Heart left ventricle (tissue), 16 donors: ENCODE results near the gene GAB2. TPM values are rescaled to one million over a fixed set of nuclear protein-coding genes. Genes with fewer than 3 reads are reported as not detected.

Experiments
- ATAC-seq, 4 donors: fragments of 200-7000 bp; cut with Tn5 transposase; one replicate each; pipeline ENCODE4 v1.9.1; 2020 to 2022; ENCODE audit warnings: moderate library complexity in 4 of 4, mild to moderate bottlenecking in 3 of 4, moderate number of reproducible peaks in 1 of 4
- DNase-seq, 5 donors: peaks; one replicate each; pipeline ENCODE4 v3.0.0-alpha.2; 2020
- H3K27ac ChIP-seq, 12 donors: fragments of 200-600 bp; sonication (generic) in 4 of 12; one replicate each; pipeline versions ENCODE4 v1.5.0 to v1.8.0; 2016 to 2022; ENCODE audit warnings: mild to moderate bottlenecking in 2 of 12
- H3K27me3 ChIP-seq, 9 donors: fragments of 200-600 bp; sonication (generic) in 2 of 9; one replicate each; pipeline versions ENCODE4 v1.5.1 to v1.8.0; 2016 to 2022; ENCODE audit warnings: mild to moderate bottlenecking in 3 of 9
- H3K36me3 ChIP-seq, 9 donors: fragments of 200-600 bp; sonication (generic) in 2 of 9; one replicate each; pipeline versions ENCODE4 v1.5.0 to v1.8.0; 2018 to 2022; ENCODE audit warnings: mild to moderate bottlenecking in 2 of 9
- H3K4me1 ChIP-seq, 12 donors: fragments of 200-600 bp; sonication (generic) in 4 of 12; one replicate each; pipeline versions ENCODE4 v1.5.0 to v1.8.0; 2016 to 2022; ENCODE audit warnings: mild to moderate bottlenecking in 3 of 12
- H3K4me3 ChIP-seq, 12 donors: fragments of 200-600 bp; sonication (generic) in 4 of 12; one replicate each; pipeline versions ENCODE4 v1.5.0 to v1.8.0; 2017 to 2022; ENCODE audit warnings: mild to moderate bottlenecking in 9 of 12, moderate library complexity in 4 of 12
- H3K9me3 ChIP-seq, 12 donors: fragments of 200-600 bp; sonication (generic) in 4 of 12; one replicate each; pipeline versions ENCODE4 v1.5.0 to v1.8.0; 2016 to 2022; ENCODE audit warnings: mild to moderate bottlenecking in 1 of 12
- POLR2A ChIP-seq, 2 donors: fragments of 450-650 bp; IDR thresholded peaks; one replicate each; pipeline ENCODE4 v1.6.1; 2017; ENCODE audit warnings: antibody characterized with exemption in 2 of 2, mild to moderate bottlenecking in 2 of 2, moderate library complexity in 2 of 2
- WGBS, 4 donors: extraction: QIAGEN DNeasy Blood & Tissue Kit in 2 of 4; methylation state at CpG; one replicate each; pipeline versions ENCODE4 v1.1.5 to v1.1.7; 2013 to 2018; 5-methylcytosine and 5-hydroxymethylcytosine counted together
- intact Hi-C, 10 donors: fragments of 100-400 bp; cut with DNase I; formaldehyde crosslinking; loops; one replicate each; pipeline versions ENCODE4 v1.11.1 to v1.14.2; 2022
- polyA plus RNA-seq, 2 donors: library from polyadenylated mRNA; stranded (reverse); fragments of 200-250 nt; gene quantifications; one replicate each; pipeline ENCODE4 v1.2.3, GENCODE V29; 2013
- total RNA-seq, 9 donors: library from RNA; depleted of rRNA in 2 of 9; stranded (reverse); fragments of >200 nt in 2 of 9; fragmentation: NEBNext Ultra II Directional in 3 of 9; extraction: Animal tissue kit (Norgen Biotek cat#: 25700) in 3 of 9; gene quantifications; one replicate each; pipeline versions ENCODE4 v1.1.0 to v1.2.4, GENCODE V29; 2016 to 2023
- TF ChIP-seq, protein P1 (sequence below), 12 donors: fragments of 200-600 bp; sonication (generic) in 4 of 12; IDR thresholded peaks; one replicate each; pipeline versions ENCODE4 v1.5.0 to v1.8.0; 2018 to 2022; ENCODE audit warnings: antibody characterized with exemption in 12 of 12, mild to moderate bottlenecking in 5 of 12
- donor health status: ischemic (EF 13 %, LVEDD 7.1; RV severe dilation, severe dysfunction).
- donor health status: healthy with polysubstance abuse.
- donor health status: DM: no; HTN: yes; CAD: no.
- donor health status: DM: no; HTN: no; CAD: no.
- donor health status: ischemic (EF 25% LVEDD 6.9; RV normal size, moderate dysfunction).
- donor health status: ischemic (EF 25% LVEDD 5.7; RV mildly dilated, moderate dysfunction).
- donor health status: healthy.
- donor health status: DM: yes; HTN: yes; CAD: no.
- donor health status: ischemic (EF 35%, LVEDD 5.7; RV mildly dilated, moderate dysfunction).
- donor health status: nonischemic (EF 11% LVEDD 7.7; RV severe dilation, severe dysfunction).
- donor health status: DM: yes; HTN: yes; CAD: no.
- donor health status: PGD.
- donor health status: ischemic (EF 29% LVEDD 5.4; RV normal size, mild dysfunction).
- donor health status: nonischemic (EF 23%, LVEDD 6.1; RV moderate dilation, normal function).

The GAB2 gene
- total and polyA plus RNA-seq, 11 donors = 6.1 to 53.0 (median 30.0) TPM

DNA sequence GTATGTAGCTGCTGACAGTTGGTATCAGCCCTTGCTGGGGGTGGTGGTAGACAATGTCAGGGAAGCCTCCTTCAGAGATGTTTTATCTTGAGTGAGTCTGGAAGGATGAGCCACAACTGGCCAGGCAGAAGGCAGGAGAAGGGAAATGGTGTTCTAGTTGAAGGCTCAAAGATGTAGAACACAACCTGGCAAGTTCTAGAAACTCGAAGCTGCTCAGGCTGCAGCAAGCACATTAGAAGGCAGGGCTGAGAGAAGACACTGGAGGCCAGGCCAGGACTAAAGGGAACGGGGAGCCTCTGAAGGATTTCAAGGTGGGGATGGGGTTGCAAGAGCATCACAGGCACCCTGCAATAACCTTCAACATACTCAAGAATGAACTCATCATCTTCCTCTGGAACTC is 188.5 kb downstream of the GAB2 start:
- H3K36me3 ChIP-seq = peaks cover 0 to 29% (median 26%) of the 10 kb centered on the region in 9 donors
- no peak overlapping the region for H3K4me3 ChIP-seq
- DNase-seq = no peak
- no peak for TF ChIP-seq POLR2A (IDR thresholded peaks at IDR 0.05)
- TF ChIP-seq, protein P1, sequence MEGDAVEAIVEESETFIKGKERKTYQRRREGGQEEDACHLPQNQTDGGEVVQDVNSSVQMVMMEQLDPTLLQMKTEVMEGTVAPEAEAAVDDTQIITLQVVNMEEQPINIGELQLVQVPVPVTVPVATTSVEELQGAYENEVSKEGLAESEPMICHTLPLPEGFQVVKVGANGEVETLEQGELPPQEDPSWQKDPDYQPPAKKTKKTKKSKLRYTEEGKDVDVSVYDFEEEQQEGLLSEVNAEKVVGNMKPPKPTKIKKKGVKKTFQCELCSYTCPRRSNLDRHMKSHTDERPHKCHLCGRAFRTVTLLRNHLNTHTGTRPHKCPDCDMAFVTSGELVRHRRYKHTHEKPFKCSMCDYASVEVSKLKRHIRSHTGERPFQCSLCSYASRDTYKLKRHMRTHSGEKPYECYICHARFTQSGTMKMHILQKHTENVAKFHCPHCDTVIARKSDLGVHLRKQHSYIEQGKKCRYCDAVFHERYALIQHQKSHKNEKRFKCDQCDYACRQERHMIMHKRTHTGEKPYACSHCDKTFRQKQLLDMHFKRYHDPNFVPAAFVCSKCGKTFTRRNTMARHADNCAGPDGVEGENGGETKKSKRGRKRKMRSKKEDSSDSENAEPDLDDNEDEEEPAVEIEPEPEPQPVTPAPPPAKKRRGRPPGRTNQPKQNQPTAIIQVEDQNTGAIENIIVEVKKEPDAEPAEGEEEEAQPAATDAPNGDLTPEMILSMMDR (IDR thresholded peaks at IDR 0.05) = no peak
- intact Hi-C loops = loop anchor here (2.0 to 5.0 kb wide), 9 partner anchors 188 to 338 kb away; partner anchors contain the start of gene GAB2 (in 5 of the 10)
- peaks cover 0 to 41% (median 24%) of the 10 kb centered on the region in 12 donors for H3K4me1 ChIP-seq
- no peak for ATAC-seq
- no peak overlapping the region for H3K27ac ChIP-seq
- no peaks in the 10 kb centered on the region for H3K27me3 ChIP-seq
- WGBS, 4 donors = 92 to 97% (median 97%) methylated on average over 2 of the region's 2 CpGs
- no peaks in the 10 kb centered on the region for H3K9me3 ChIP-seq

DNA sequence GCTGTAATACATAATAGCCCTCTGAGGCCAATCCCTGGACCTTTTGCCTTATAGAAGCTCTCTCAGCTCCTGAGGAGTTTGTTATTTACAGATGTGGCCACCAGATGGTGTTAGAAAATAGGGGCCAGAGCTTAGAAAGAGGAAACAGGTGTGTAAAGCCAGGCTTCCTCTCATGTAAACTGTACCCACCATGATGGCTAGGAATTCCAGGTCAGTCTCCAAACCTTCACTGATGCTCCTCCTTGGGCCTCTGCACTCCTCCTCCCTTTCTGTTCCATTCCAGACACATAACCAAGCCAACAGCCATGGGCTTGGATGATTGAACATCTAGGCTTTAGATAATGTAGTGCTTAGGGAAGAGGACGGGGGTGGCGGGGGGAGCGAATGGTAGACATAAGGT is 189.2 kb downstream of the GAB2 start:
- no peak for TF ChIP-seq POLR2A (IDR thresholded peaks at IDR 0.05)
- TF ChIP-seq, protein P1 (IDR thresholded peaks at IDR 0.05) = peak in 11 of 12 donors; percentile 33 to 73 (median 65)
- Histone ChIP-seq H3K4me3 (no peak overlapping the region), H3K36me3 (peaks cover 0 to 35% (median 33%) of the 10 kb centered on the region in 9 donors), H3K9me3 (no peaks in the 10 kb centered on the region), H3K27me3 (no peaks in the 10 kb centered on the region), H3K4me1 (peaks cover 0 to 41% (median 24%) of the 10 kb centered on the region in 12 donors), H3K27ac (no peak overlapping the region)
- DNase-seq (peak in 1 of 5 donors; percentile 32), ATAC-seq (peak in 3 of 4 donors; percentile 53 to 70 (median 55))
- 97 to 100% (median 99%) methylated on average over 3 of the region's 3 CpGs for WGBS, 4 donors
- intact Hi-C loops = loop anchor here (1.0 to 5.0 kb wide), 10 partner anchors 188 to 339 kb away; partner anchors contain the start of gene GAB2 (in 5 of the 10)

DNA sequence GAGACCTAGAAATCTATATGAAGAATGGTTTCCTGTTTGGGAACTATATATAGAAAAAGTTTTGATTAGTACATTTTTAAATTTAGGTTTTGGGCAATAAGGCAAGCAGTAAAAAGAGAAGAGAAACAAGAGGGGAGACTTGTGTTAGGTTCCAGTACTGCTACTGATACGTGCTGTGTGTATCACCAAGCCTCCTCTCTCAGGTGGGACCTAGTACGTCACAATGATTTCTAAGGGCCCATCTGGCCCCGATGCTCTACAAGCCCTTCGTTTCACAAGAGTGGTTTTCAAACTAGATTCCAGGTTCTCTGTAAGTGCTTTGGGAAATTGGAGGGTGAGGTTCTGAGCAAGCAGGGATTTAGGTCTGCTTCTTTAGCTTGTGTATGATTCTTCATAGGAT is 189.7 kb downstream of the GAB2 start:
- intact Hi-C loops = loop anchor here (1.0 to 5.0 kb wide), 10 partner anchors 189 to 339 kb away; partner anchors contain the start of gene GAB2 (in 5 of the 10)
- no peaks in the 10 kb centered on the region for H3K27me3 ChIP-seq
- no peak for ATAC-seq
- H3K36me3 ChIP-seq = peaks cover 0 to 41% (median 38%) of the 10 kb centered on the region in 9 donors
- H3K9me3 ChIP-seq = no peaks in the 10 kb centered on the region
- WGBS, 4 donors = 87 to 95% (median 92%) methylated on average over 4 of the region's 4 CpGs
- H3K4me1 ChIP-seq = peaks cover 0 to 39% (median 21%) of the 10 kb centered on the region in 12 donors
- H3K27ac ChIP-seq = no peak overlapping the region
- TF ChIP-seq, protein P1 (IDR thresholded peaks at IDR 0.05) = no peak
- TF ChIP-seq POLR2A (IDR thresholded peaks at IDR 0.05) = no peak
- no peak for DNase-seq
- H3K4me3 ChIP-seq = no peak overlapping the region

DNA sequence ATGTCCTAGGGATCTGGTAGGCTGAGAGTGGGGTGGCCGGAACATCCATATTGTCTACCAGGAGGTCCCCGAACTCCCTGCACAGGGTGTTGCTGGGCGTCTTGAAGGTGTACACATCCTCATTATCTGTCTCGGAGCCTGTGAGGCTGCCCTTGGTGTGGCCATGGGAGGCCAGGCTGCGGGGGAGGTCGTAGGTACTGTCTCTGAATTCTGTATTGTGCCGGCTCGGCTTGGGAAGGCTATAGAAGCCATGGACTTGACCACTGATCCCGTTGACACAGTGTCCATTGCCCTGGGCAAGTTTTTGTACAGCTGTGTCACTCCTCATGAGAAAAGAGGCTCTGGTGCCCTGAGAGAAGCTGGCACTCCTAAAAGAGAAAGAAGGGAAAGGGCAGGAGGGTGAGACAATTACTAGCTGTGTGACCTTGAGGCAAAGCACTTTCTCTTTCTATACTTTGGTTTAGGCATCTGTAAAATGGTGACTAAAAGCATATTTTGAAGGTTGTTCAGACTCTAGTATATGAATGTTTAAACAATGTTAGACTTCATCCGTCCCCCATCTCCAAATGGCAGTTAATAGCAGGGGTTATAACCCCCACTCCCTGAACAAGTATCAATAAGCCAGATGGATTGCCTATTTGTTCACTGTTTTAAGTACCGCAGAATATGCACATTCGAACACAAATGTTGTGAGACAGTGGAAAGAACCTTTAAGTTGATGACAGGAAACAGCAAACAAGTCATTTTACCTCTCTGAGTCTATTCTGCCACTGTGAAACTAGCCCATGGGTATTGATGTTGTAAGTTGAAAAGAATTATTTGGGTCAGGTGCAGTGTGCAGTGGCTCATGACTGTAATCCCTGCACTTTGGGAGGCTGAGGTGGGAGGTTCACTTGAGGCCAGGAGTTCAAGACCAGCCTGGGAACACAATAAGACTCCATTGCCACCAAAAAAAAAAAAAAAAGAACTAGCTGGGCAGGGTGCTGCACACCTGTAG is 190.6 kb downstream of the GAB2 start:
- 84 to 94% (median 89%) methylated on average over 11 to 12 of the region's 12 CpGs for WGBS, 4 donors
- intact Hi-C loops = loop anchor here in 7 of 10 donors (5.0 kb wide), 5 partner anchors 190 to 340 kb away; partner anchors contain the start of gene GAB2 (in 4 of the 7)
- TF ChIP-seq POLR2A (IDR thresholded peaks at IDR 0.05) = no peak
- TF ChIP-seq, protein P1 (IDR thresholded peaks at IDR 0.05) = no peak
- DNase-seq (no peak), ATAC-seq (no peak)
- Histone ChIP-seq H3K4me1 (peaks cover 0 to 29% (median 14%) of the 10 kb centered on the region in 12 donors), H3K9me3 (no peaks in the 10 kb centered on the region), H3K4me3 (no peak overlapping the region), H3K27ac (no peak overlapping the region), H3K36me3 (peaks cover 0 to 50% (median 48%) of the 10 kb centered on the region in 9 donors), H3K27me3 (no peaks in the 10 kb centered on the region)
